NOMO-1 (cell line): ENCODE data around the gene RALGPS2.

Experiments used
- DNase-seq, 2 experiments: peaks; one replicate each; lab custom pipeline; 2025; ENCODE audit not compliant: unreplicated experiment in 2 of 2; lab: John Stamatoyannopoulos, UW

Gene RALGPS2

GRCh38 chr1:178724728-178725465 lies at the start of gene RALGPS2:
Gene RALGPS2 (plus strand): TSS chr1:178725244. CDS start chr1:178776765, 51,521 bp downstream.
- peak; percentile 60 to 79 for DNase-seq

- DNase-seq = no peak
Measured at GRCh38 chr1:178679237-178679636, 45.8 kb upstream of the RALGPS2 start.

- peak in 1 of 2 experiments; percentile 1 for DNase-seq
Measured at GRCh38 chr1:178682429-178682828, 42.6 kb upstream of the RALGPS2 start.

GRCh38 chr1:178682886-178683285 lies 42.2 kb upstream of the RALGPS2 start:
- no peak for DNase-seq

- no peak for DNase-seq
Measured at GRCh38 chr1:178683291-178683690, 41.8 kb upstream of the RALGPS2 start.

GRCh38 chr1:178684111-178684510 lies 40.9 kb upstream of the RALGPS2 start:
- DNase-seq = no peak

DNA sequence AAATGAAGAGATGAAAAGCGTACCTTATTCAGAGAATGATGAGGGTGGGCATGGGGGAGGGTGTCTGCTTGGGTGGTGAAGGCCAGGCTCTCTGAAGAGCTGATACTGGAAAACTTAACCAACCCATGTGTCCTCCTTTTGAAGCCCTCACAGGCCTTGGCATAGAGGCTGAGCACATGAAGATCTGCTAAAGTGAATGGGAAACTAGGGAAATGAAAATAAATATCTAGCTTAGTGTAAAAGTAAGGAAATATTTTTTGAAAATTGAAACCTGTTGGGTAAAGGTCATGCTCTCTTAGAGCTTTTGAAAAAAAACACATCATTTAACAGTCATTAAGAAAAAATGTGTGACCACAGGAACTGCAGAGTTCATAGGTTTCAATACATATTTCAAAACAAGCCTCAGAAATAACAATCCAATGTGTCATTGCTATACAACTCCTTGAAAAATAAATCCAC lies 40.5 kb upstream of the RALGPS2 start:
- no peak for DNase-seq

DNA sequence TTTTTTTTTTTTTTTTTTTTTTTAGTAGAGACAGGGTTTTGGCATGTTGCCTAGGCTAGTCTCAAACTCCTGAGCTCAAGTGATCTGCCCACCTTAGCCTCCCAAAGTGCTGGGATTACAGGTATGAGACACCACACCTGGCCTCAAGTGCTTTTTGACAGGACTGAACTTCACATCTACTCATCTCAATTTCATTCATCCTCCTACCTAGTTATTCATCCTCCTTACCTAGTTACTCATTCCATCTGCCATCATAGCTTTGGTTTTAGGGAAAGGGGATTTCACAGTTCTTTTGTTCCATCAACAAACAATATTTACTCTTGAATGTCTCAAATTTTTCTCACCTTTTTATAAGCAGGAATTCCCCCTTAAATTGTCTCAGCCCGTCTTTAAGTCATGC lies 38.6 kb upstream of the RALGPS2 start:
- DNase-seq = no peak

DNA sequence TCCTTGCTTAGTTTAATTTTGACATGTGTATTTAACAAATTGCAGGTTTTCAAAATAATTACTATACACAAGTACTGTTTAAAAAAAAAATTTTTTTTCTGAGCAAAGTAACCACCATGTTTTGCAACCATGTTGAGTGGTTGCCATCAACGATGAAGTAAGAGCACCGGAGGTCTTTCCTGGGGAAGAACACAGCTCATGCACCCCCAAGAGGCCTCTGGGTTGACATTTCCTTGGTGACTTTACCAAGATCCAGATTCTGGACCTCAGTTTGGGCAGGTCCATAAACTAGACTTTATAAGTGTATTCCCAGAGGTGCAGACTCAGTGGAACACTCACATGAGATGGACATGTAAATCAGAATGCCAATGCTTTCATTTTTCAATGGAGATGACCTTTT lies 36.8 kb upstream of the RALGPS2 start:
- peak in 1 of 2 experiments; percentile 1 for DNase-seq

GRCh38 chr1:178689769-178690168 lies 35.3 kb upstream of the RALGPS2 start:
- peak; percentile 10 to 31 for DNase-seq

- DNase-seq = no peak
Measured at GRCh38 chr1:178690496-178690895, 34.5 kb upstream of the RALGPS2 start.

- peak; percentile 20 to 31 for DNase-seq
Measured at GRCh38 chr1:178692564-178693327, 32.3 kb upstream of the RALGPS2 start.

GRCh38 chr1:178693366-178693765 lies 31.7 kb upstream of the RALGPS2 start:
- DNase-seq = no peak

DNA sequence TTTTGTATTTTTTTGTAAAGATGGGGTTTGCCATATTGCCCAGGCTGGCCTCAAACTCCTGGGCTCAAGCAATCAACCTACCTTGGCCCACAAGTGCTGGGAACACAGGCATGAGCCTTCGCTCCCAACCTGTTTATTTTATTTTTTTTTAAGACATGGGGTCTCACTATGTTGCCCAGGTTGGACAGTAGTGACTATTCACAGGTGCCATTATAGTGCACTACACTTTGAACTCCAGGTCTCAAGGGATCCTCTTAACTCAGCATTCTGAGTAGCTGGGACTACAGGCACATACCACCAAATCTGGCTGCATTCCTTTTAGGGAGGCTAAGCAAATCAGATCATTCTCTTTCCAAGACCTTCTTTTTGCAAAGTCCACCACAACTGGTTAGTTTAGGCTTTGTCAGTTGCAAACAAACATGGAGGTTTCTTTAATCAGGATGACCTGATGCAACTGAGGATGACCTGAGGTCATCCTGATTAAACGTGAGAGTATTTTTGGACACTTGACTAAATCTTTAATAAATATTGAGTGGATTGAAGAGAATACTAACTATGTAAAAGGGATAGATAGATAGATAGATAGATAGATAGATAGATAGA lies 30.0 kb upstream of the RALGPS2 start:
- DNase-seq = no peak

GRCh38 chr1:178702146-178702545 lies 22.9 kb upstream of the RALGPS2 start:
- DNase-seq = peak; percentile 53 to 54

GRCh38 chr1:178704833-178705232 lies 20.2 kb upstream of the RALGPS2 start:
- no peak for DNase-seq

- peak; percentile 14 to 36 for DNase-seq
Measured at GRCh38 chr1:178706432-178706831, 18.6 kb upstream of the RALGPS2 start.

- peak in 1 of 2 experiments; percentile 5 for DNase-seq
Measured at GRCh38 chr1:178713259-178713658, 11.8 kb upstream of the RALGPS2 start.

GRCh38 chr1:178714453-178714852 lies 10.6 kb upstream of the RALGPS2 start:
- no peak for DNase-seq

DNA sequence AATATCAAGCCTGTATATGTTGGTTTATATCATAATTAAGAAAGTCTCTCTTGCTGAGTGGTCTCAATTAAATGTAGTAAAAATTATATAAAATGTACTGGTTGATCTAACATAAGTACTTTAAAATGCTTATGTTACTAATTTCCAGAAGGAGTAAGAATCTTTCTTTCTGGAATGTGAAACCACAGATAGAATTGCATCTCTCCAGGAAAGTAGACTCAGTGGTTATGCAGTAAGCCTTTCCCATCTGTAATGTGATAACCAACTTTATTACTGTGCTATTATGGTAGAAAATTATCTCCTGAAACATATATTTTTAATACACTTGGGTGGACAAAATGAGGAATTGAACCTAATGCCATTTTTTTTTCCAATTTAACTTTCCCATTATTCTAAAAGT lies 8.9 kb upstream of the RALGPS2 start:
- no peak for DNase-seq

DNA sequence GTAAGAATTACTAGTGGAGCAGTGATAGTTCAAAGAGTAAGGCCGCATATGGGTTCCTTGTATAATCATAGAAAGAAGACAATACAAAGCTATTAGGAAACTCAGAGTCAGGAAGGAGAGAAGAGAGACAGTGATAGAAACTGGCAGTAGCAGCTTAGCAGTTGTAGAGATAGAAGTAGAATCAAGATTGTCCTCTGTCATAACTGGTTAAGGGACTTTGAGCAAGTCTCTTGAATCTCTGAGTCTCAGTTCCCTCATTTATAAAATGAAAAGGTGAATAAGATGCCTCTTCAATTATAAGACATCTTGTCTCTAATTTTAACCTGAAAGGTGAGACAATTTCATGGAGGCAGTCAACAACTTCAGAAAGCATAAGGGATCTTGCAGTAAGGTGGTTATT lies 6.5 kb upstream of the RALGPS2 start:
- no peak for DNase-seq
